Measurements from ENCODE around the gene ARHGEF3.

DNA sequence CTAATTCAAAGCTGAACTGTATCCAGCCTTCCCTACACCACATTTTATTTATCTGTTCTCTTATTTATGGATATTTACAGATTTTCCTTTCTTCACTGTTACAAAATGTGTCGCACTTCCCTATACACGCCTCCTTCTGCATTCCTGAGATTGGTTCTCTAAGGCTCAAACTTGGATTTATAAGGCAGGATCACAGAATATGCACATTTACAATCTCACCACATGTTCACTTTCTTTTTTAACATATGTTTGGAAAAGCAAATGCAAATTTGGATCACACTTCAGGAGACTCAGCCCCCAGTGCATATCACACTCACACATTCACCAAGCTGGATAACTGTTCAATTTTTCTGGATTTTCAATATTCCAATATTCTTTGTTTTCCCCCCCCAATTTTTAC, 31.8 kb upstream of the ARHGEF3 start:
- TF ChIP-seq, protein P1, sequence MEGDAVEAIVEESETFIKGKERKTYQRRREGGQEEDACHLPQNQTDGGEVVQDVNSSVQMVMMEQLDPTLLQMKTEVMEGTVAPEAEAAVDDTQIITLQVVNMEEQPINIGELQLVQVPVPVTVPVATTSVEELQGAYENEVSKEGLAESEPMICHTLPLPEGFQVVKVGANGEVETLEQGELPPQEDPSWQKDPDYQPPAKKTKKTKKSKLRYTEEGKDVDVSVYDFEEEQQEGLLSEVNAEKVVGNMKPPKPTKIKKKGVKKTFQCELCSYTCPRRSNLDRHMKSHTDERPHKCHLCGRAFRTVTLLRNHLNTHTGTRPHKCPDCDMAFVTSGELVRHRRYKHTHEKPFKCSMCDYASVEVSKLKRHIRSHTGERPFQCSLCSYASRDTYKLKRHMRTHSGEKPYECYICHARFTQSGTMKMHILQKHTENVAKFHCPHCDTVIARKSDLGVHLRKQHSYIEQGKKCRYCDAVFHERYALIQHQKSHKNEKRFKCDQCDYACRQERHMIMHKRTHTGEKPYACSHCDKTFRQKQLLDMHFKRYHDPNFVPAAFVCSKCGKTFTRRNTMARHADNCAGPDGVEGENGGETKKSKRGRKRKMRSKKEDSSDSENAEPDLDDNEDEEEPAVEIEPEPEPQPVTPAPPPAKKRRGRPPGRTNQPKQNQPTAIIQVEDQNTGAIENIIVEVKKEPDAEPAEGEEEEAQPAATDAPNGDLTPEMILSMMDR (IDR thresholded peaks at IDR 0.05): no peak
- TF ChIP-seq ZFX (IDR thresholded peaks at IDR 0.05; ENCODE audit: borderline replicate concordance): no peak
